GM21390 (cell line): ENCODE results near the gene NFATC1.

Experiments
- ATAC-seq: cut with Tn5 transposase; IDR thresholded peaks from one replicate; pipeline ENCODE4 v1.9.1; 2021; ENCODE audit not compliant: unreplicated experiment

The NFATC1 gene

DNA sequence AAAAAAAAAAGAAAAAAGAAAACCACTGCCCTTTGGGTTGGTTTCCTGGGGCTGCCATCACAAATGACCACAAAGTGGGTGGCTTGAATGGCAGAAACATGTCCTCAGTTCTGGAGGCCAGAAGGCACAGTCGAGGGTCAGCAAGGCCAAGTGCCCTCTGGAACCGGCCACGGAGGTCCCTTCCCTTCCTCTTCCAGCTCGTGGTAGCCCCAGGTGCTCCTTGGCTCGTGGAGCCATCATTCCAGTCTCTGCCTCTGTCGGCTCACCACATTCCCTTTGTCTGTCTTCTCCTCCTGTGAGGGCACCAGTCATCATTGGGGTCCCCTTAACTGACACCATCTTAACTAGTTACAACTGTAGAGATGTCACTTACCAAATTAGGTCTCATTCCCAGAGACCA lies 8.5 kb upstream of the NFATC1 start:
- ATAC-seq = no peak

DNA sequence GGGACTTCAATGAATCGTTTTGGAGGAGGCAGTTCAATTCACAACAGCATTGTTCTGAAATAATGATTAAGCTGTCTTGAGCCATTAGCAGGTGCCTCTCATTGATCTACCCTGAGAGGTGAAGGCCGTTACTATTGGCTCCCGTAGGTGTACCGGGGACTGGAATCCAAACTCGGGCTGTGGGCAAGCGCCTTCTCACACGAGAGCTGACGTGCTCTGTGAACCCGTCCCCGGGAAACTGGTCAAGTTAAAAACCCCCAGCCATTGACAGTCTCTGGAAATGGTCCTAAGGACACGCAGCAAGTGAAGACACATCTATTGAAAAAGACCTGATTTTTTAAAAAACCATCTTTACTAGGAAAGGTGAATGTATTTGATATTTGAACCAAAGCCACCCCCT lies 8.1 kb upstream of the NFATC1 start:
- no peak for ATAC-seq

DNA sequence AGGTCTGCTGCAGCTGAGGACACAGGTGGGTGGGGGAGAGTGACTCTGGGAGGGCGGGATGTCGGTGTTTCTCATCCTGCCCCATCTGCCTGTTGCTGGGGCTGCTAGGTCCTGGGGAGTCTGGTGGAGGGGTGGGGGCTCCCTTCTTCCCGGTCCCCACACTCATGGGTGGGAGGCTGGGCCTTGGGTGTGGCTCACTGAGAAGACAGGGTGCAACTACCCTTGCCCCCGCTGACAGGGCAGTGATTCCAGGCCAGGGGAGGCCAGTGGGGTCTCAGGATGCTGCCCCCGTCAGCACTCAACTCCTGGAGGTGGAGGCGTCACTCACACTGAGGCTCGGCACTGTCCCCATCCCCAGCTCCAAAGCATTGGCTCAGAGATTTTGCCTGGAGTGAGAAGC lies 7.7 kb upstream of the NFATC1 start:
- no peak for ATAC-seq

DNA sequence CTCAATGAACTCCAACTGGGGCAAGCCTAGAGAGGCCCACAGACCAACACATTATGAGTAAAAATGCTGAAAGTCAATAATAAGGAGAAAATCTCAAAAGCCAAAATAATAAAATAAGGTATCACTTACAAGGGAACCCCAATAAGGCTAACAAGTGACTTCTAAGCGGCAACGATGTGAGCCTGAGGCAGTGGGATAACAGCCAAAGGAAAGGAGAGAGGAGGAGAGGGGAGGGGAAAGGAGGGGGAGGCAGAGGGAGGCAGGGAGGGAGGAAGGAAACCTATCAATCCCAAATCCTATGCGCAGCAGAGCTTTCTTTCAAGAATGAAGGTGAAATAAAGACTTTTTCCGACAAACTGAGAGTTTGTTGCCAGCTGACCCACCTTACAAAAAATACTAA lies 6.0 kb upstream of the NFATC1 start:
- no peak for ATAC-seq

DNA sequence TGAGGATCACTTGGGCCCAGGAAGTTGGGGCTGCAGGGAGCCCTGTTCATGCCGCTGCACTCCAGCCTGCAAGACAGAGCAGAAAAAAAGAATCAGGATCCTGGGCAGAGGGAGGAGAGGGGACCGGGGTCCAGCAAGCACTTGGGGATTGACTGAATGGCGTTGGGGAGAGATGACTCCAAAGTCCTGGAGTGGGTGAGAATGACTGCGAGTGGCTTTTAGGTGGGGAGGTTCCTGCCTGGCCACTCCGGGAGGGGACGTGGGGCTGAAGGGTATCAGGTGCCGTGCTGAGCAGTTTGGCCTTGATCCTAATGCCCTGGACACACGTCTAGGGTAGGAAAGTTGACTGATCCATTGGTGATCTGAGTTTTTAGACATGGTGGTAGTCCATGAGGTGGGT lies 3.5 kb upstream of the NFATC1 start:
- no peak for ATAC-seq

DNA sequence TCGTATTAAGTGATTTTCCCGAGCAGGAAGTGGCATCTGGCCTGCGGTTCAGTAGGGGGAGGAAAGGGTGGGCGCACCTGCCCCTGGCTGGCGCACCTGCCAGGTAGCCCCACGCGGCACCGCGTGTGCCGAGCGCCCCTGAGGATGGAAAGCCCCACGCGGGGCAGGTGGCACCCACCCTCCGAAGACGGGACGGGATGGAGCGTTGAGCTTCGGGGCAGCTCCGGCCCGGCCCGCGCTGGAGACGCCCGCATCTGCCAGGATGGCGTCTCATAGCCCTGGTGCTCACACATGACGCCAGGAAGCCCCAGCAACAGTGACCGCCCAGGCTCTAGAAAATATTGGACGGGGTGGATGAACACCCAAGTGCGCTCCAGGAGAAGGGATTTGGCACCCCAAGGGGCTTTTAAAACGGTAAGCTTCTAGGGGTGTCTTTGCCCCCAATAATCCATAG lies 2.5 kb upstream of the NFATC1 start:
- ATAC-seq = no peak

DNA sequence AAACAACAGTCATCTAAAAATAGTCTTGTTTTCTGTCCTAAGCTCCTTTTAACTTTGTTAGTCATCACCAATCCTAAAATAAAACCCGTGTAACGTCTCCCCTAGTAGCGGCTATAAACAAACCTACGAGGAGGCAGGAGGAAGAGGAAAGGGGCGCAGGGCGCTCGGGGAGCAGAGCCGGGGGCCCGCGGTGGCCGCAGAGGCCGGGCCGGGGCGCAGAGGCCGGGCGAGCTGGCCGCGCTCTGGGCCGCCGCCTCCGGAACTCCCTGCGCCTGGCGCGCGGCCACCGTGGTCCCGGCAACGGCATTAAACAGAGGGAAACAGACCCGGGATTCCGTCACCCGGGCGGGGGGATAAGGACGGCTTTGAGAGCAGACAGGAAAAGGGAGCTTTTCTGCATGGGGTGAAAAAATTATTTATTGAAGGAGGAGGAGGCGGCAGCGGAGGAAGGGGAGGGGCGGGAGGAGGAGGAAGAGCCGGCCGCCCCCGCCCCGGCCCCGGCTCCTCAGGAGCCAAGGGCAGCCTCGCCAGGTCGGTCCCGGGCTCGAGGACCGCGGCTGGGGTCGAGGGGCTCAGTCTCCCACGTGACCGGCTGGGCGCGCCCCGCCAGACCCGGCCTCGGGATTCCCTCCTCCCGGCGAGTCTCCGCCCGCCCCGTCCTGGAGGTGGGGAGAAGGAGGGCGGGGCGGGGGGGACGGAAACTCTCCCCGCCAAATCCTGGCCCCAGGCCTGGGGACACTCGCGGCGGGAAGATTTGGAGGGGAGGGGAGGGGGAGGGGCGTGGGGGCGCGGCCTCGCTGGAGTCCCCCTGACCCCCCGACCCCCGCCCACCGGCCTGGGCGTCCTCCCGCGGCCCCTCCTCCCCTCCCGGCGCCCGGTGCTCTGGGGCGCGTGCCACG lies 1.8 kb upstream of the NFATC1 start:
- no peak for ATAC-seq

DNA sequence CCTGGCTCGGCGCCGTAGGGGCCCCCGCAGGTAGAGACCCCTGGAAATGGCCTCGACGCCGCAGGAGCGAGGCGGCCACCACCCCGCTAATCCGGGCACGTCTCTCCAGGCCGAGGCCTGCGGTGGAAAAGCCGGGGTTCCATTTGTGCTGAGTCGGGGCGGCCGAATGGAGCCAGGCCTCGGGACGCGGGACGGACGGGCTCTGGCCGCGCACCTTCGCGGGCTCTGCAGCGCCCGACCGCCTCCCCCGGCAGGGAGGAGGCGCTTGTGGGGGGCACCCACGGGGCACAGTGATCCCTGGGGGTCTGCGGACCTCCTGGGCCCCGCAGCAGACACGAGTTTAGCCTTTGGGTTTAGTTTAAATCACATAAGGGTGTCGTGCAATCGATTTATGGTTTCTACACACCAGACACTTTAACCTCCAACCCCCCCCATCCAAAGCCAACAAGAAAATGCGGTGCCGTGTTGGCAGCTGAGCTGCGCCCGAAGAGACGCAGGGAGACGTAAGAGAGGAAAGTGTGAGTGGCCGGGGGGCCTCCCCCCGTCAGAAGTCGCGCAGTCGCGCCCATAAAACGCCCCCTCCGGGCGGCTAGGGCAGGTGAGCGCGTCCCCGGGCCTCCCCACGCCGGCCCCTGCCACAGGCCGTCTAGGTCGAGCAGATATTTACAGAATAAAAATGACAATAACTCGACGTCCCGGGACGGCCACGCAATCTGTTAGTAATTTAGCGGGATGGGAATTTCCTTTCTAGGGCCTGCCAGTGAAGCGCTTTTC lies 1.0 kb upstream of the NFATC1 start:
- ATAC-seq = no peak

DNA sequence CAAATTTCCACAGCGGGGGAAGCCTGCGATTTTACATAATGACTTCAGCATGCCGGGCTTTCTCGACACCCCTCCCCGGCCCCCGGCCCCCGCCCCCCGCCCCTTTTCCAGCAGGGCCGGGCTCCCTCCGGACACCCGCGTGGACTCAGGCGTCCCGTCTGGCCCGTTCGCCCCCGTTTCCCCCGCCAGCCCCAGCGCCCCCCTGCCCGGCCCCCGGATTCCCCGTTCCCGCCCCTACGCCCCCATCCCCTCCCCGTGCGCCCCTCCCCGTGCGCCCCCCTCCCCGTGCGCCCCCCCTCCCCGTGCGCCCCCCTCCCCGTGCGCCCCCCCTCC lies 456 bp upstream of the NFATC1 start:
- ATAC-seq = no peak

DNA sequence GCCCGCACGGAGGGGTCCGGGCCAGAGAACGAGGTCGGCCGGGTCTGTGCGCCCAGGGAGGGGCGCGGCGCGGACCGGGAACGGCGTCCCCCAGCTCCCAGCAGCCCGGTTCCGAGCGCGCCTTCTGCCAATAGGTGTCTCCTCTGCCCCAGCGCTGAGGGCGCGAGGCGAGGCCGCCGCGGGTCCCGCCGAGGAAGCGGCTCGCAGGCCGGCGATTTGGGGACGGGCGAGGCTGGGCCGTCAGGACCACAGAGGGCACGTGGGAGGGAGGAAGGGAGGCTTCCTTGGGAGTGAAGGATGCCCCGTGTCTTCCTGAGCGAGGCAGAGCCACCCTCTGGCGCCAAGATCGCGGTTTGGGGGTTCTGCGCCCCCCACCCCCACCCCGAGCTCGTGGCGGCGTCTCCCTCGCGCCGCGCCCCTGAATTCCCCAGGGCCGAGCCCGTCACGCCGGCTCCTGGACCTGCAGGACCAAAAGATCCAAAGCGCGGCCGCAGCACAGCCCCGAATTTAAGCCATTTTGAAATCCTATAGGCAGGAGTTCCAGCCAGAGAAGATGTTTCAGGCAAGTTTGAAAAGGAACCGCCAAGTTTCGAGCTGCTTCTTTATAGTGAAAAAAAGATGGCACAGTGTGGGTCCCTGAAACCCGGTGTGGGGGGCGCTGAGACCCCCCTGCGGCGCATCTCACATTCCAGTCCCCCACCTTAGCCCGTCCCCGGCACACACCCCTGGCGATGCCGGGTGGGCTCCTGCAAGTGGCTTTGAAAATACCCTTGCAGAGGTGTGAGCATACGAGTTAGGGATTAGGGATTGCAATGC lies 909 bp downstream of the NFATC1 start:
- no peak for ATAC-seq

DNA sequence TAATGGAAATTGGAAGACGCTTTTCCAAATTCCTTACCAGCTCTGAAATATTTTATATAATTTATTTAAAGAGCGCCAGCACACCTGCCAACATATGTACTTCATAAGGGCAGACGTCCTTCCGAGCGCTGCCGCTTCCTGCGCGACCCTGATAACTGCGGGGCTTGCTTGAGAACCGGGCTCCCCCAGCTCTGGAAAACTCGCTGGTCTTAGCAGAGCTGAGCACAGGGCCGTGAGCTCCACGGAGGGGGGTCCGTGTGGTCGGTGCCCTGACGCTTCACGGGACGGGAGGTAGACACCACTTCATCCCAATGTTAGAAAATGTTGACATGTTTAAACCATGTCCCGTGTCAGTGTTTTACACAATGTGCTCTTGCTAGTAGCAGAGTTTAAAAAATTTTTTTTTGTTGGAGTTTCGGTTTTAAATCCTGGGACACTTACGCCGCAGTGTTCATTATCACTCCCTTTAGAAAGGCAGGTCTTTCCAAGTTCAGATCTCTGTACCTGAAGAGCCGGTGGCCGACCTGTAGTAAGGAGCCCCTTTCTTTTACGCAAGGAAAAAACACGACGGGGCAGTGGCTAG lies 1.6 kb downstream of the NFATC1 start:
- no peak for ATAC-seq

DNA sequence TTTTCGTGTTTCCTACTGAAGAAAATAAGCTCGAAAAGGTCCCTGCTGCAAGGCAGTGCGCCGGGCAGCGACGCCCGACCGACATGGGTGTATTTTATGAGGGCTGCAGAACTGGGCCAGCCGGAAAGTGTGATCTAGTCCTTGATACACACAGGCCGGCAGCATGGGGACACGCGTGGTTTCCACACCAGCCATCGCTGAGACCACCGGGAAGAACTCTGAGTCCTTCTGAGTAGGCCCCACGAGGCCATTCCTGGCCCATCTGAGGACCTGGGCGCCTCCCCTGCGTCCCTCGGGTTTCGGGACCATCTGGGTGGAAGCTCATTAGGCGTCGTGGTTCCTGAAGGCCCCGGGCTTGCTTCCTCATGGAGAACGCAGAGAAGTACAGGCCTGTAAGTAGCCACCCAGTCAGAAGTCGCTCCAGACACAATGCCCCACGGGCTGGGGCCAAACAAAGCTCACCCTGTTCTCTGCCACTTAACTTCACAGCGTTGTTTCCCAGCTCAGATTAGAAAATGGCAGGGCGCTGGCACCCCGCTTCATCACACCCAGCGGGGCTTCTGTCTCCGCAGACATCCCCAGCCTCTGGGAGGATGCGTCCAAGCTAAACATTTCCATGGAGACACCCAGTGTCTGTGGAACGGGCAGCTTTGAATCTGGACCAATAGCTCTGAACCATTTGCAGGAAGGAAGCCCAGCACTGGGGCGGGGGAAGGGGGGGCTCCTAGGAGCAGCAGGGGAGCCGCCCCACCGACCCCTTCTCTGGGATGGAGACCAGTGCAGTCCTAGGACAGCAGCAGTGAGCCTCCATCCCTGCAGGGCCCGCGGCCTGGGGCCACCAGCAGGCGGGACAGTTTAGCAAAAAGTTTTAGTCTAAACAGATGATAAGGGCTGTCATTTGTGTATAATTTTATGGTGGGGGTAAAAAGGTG lies 2.4 kb downstream of the NFATC1 start:
- no peak for ATAC-seq

DNA sequence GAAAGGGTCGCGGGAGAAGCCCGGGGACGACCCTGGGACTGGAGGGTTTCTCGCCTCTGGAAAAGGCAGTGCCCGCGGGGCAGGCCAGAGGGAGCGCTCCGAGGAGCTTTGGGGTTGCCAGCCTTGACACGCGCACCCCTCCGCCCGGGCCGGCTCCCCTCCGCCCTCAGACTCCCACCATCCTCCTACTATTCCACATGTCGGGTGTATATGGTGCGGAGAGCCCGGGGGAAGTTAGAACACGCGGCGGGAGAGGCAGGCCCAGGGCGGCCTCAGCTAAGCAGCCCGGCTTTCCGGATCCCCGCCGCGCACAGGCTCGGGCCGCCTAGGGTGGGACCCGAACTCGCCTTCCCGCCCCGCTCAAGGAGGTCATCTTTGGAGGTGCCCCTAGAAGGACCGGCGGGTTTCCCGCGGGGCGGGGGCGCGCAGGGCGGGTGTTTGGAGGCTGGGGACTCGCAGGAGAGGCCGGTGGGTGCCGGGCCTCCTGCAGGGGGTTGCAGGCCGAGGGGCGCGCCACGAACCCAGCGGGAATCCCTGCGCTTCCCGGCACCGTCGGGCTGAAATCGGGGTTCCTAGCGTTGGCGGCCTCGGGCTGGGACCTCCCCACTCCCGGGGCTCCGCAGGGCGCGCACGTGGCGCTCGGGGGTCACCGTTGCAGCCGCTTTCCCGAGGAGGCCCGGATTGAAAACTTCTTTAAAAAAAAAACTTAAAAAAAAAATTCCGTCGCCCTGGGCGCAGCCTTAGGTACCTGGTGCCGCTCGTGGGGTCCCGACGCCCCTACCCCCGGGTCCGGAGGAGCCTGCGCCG lies 3.7 kb downstream of the NFATC1 start:
- ATAC-seq = no peak

DNA sequence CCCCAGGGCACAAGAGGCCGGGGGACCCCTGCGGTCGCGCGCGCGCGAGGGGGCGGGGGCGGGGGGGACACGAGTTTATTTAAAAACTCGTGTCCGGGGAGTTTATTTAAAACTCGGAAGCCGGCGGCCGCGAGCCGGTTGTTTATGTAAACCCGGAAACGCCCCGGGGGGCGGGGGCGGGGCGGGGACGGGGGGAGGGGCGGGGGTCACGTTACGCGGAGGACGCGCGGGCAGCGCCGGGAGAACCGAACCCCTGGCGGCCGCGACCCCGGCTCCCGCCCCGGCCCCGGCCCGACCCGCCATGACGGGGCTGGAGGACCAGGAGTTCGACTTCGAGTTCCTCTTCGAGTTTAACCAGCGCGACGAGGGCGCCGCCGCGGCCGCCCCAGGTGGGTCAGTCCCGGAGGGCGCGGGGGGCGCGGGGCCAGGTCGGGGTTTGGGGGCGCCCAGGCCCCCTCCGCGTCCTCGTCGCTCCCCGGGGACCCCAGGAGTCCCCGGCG lies 4.4 kb downstream of the NFATC1 start:
- no peak for ATAC-seq

DNA sequence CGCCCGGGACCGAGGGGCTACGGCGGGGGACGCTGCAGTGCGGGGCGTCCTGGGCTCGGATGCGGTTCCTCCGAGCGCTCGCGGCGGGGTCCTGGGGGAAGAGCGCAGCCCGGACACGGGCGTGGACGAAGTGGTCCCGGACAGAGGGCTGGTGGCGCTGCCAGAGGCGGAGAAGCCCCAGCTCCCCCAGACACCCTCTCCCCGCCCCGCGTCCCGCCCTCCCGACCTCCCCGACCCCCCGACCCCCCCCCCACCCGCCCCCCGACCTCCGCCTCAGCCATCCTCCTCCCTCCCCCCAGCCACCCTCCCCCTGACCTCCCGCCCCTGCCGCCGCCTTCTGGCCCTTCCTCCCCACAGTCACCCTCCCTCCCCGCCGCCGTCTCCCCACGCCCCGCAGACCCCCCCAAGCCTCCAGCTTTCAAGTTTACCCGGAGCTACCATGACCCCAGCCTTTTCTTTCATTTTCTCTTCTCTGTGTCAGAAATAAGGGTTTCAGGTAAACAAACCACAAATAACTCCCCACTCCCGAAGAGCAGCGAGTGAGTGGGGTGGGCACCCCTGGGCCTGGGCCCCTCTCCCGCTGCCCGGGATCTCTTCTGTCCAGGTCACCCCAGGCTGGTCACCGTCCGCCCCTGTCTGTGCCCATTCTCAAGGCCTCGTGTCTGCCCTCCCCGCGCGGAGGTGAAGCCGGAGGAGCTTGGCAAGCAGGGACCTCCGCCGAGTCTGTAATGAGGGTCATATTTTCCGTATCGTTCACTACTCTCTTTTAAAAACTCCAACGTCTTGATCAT lies 5.1 kb downstream of the NFATC1 start:
- ATAC-seq = no peak

DNA sequence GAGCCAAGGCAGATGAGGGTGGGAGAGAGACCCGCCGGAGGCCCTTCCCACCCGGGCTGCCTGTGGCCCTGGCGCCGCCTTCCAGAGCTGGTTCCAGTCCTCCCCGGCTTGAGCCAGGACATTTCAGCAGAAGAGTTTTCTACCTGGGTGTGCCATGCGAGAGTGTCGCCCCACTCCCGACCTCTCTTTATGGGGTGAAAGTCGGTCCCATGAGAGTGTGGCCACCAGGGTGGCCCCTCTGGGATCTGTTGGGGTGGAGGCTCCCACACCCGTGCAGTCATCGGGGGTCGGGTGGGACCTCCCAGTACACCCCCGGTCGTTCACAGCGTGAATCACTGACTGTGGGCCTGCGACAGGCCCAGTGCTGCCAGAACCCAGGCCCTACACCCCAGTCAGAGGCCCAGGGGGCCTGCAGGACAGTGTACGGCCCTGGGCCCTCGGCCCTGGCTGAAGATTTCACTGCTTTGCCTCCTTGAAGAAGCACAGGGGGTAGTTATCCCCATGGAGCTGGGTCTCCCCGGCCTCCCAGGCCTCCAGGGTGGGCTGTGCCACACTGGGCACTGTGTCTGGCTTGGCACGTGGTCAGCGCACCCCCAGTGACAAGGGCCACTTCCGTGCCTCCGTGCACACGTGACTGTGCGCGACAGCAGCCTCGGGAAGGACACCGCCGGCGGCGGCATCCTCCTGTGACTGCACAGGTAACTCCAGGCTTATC lies 5.9 kb downstream of the NFATC1 start:
- ATAC-seq = no peak

DNA sequence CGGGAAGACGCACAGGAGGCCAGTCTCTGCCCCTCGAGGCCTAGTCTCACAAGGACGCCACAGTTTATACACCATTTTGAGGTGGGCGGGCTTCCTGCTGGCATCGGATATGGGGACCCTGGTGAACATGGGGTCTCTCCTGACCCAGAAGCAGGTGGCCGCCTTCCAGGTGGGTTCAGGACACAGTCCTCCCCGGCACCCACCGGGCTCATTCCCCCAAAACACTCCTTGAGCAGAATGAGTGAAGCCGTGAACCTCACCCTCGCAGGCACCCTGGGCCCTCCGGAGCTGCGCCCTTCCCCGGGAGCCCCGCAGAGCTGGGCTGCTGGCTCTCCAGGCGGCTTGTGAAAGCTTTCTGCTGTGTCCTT lies 6.5 kb downstream of the NFATC1 start:
- no peak for ATAC-seq
